ENCODE results near the gene ATP6V1G3.

DNA sequence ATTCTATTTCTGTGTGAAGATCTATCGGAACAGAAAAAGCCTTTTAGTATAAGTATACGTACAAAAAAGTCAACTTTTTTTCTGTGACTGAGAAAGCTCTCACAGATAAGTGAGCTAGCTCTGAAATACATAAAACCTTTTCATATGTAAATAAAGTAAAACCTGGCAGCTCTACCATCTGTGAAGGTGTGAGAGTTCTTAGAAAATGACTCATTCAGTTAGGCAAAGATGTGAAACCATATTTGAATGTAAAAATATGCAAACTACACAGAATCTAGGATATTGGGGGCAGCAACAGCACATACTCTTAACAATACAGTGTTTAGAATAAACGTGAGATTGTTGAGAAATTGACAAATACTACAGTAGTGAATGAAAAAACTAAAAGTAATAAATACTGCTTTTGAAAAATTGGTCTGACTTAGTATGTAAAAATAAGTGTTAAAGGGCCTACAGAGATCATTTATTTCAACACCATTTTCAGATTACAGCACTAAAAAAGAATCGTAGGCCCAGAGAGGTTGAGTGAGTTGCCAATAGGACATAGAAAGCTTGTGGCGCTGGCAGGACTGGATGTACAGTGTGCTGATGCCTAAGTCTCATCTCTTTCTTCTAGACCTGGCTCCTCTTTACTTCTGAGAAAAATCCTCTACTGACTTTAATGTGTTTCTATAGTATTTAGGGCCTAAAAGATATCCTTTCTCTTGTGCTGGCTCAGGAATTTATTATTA is 19.8 kb downstream of the ATP6V1G3 start:
- TF ChIP-seq EZH2 (IDR thresholded peaks at IDR 0.05; ENCODE audit: low read length, missing control alignments) (no peak), CTCF (conservative IDR thresholded peaks at IDR 0.05 in 1 of 2, IDR thresholded peaks at IDR 0.05 in 1 of 2; ENCODE audit: low read depth in 1 of 2, low read length in 2 of 2) (no peak)

Data from fibroblast of lung (primary cell).